GM23338 (cell line): ENCODE measurements around the gene OCIAD1. TPM values are rescaled to one million over a fixed set of nuclear protein-coding genes. Genes with fewer than 3 reads are reported as not detected.

Experiments
- ATAC-seq: fragments of 200-7000 bp; cut with Tn5 transposase; 3 replicates; pipeline ENCODE4 v1.9.1; 2020
- DNase-seq: peaks from one replicate; pipeline ENCODE4 v3.0.0-alpha.2; 2015; ENCODE audit warnings: low spot score
- H2AFZ ChIP-seq: fragments of 200-600 bp; sonication (generic); 2 replicates; pipeline ENCODE4 v1.8.0; 2016; ENCODE audit warnings: antibody characterized with exemption, mild to moderate bottlenecking, moderate library complexity
- H3F3A ChIP-seq: fragments of 200-600 bp; sonication (generic); replicated peaks from 2 replicates; pipeline ENCODE4 v1.8.0; 2017; ENCODE audit warnings: antibody characterized with exemption, mixed run types, low read depth
- H3K27ac ChIP-seq: fragments of 200-600 bp; sonication (generic); 2 replicates; pipeline ENCODE4 v1.6.1; 2016; ENCODE audit warnings: low read depth
- H3K27me3 ChIP-seq: fragments of 200-600 bp; sonication (generic); 2 replicates; pipeline ENCODE4 v1.8.0; 2016; ENCODE audit warnings: mild to moderate bottlenecking, mixed run types, moderate library complexity; ENCODE audit not compliant: insufficient read depth
- H3K36me3 ChIP-seq: fragments of 200-600 bp; sonication (generic); 2 replicates; pipeline ENCODE4 v1.8.0; 2016; ENCODE audit warnings: mild to moderate bottlenecking; ENCODE audit not compliant: insufficient read depth
- H3K4me1 ChIP-seq: fragments of 200-600 bp; sonication (generic); 2 replicates; pipeline ENCODE4 v1.8.0; 2016; ENCODE audit warnings: mild to moderate bottlenecking, moderate library complexity; ENCODE audit not compliant: insufficient read depth
- H3K4me2 ChIP-seq: fragments of 200-600 bp; sonication (generic); 2 replicates; pipeline ENCODE4 v1.7.1; 2017; ENCODE audit warnings: mixed run types
- H3K4me3 ChIP-seq: fragments of 200-600 bp; sonication (generic); 2 replicates; pipeline ENCODE4 v1.6.1; 2016; ENCODE audit warnings: mixed run types
- H3K79me2 ChIP-seq: fragments of 200-600 bp; sonication (generic); replicated peaks from 2 replicates; pipeline ENCODE4 v1.8.0; 2017; ENCODE audit warnings: mild to moderate bottlenecking; ENCODE audit not compliant: insufficient read depth
- H3K9me2 ChIP-seq: fragments of 200-600 bp; sonication (generic); 2 replicates; pipeline ENCODE4 v1.8.0; 2017; ENCODE audit not compliant: insufficient read depth
- H4K20me1 ChIP-seq: fragments of 200-600 bp; sonication (generic); replicated peaks from 2 replicates; pipeline ENCODE4 v1.8.0; 2017; ENCODE audit warnings: mild to moderate bottlenecking; ENCODE audit not compliant: insufficient read depth
- H3K27ac Mint-ChIP-seq: 2 replicates; pipeline ENCODE4 v1.8.0; 2020; ENCODE audit warnings: inconsistent platforms, mild to moderate bottlenecking, moderate library complexity, mixed read lengths
- H3K27me3 Mint-ChIP-seq: 3 replicates; pipeline ENCODE4 v1.8.0; 2022; ENCODE audit warnings: low read depth, mild to moderate bottlenecking, moderate library complexity, mixed read lengths, inconsistent platforms; ENCODE audit not compliant: insufficient read depth, poor library complexity
- H3K36me3 Mint-ChIP-seq: 3 replicates; pipeline ENCODE4 v1.8.0; 2021; ENCODE audit warnings: low read depth, mild to moderate bottlenecking, inconsistent platforms, moderate library complexity, mixed read lengths
- H3K4me1 Mint-ChIP-seq: 3 replicates; pipeline ENCODE4 v1.8.0; 2020; ENCODE audit warnings: mild to moderate bottlenecking, inconsistent platforms, mixed read lengths
- H3K4me3 Mint-ChIP-seq: 3 replicates; pipeline ENCODE4 v1.8.0; 2021; ENCODE audit warnings: moderate library complexity, mild to moderate bottlenecking, inconsistent platforms, mixed read lengths
- H3K9me3 Mint-ChIP-seq: 3 replicates; pipeline ENCODE4 v1.8.0; 2020; ENCODE audit warnings: moderate library complexity, mild to moderate bottlenecking, inconsistent platforms, mixed read lengths
- CTCF ChIP-seq, 2 experiments: fragments of 200-600 bp in 1 of 2; sonication (generic) in 1 of 2; conservative IDR thresholded peaks; 2 replicates each; pipeline versions ENCODE4 v1.5.1 to v1.6.1; 2016 to 2017; ENCODE audit warnings: antibody characterized with exemption in 2 of 2, low read depth in 2 of 2, mild to moderate bottlenecking in 2 of 2, moderate library complexity in 1 of 2
- STAT1 ChIP-seq: IDR thresholded peaks from one replicate; pipeline ENCODE4 v1.6.1; 2016; ENCODE audit warnings: antibody characterized with exemption; ENCODE audit not compliant: unreplicated experiment
- ZNF114 ChIP-seq: fragments of 250-450 bp; sonication (Bioruptor Pico); IDR thresholded peaks from 2 replicates; pipeline ENCODE4 v1.5.0; 2020; ENCODE audit warnings: mild to moderate bottlenecking, moderate library complexity
- ZNF462 ChIP-seq: fragments of 250-450 bp; sonication (Bioruptor Pico); IDR thresholded peaks from 2 replicates; pipeline ENCODE4 v1.5.0; 2020; ENCODE audit warnings: mild to moderate bottlenecking, moderate library complexity
- polyA plus RNA-seq: library from polyadenylated mRNA; unstranded; fragments of >200 nt; fragmentation: Nextera tagmentation; extraction: Ambion mirVana; gene quantifications from 2 replicates; pipeline ENCODE4 v1.2.1, GENCODE V29; 2016
- total RNA-seq: library from RNA; depleted of rRNA; stranded (reverse); fragments of >200 nt; shearing (Covaris generic); gene quantifications from 2 replicates; pipeline ENCODE4 v1.2.3, GENCODE V29; 2014

OCIAD1 gene
- total and polyA plus RNA-seq, 2 experiments from 2014 or later, result 125 to 190 TPM

DNA sequence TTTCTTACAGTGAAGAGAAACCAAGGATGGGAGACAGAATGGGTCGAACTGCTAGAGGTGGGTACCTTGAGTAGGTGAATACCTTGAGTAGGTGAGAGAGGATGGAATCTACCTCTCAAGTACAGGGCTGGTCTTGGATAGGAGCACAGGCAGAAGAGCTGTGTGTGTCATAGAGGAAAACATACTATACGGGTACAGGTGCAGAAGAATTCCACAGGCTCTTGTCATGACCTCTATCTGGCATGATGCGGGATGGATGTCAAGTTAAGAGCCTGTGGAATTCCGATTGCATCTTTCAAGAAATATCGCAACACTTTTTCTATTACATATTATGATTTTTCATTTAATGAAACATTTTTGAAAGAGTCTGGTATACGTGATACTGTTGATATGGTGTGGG lies 18.0 kb upstream of the OCIAD1 start:
- peaks cover 8% of the 10 kb centered on the region; the same call in 2 of the 3 replicates for H3K4me1 Mint-ChIP-seq
- Histone ChIP-seq H3K4me1 (peaks cover 5% of the 10 kb centered on the region; the same call in 1 of the 2 replicates), H3F3A (no peaks in the 10 kb centered on the region), H3K4me3 (no peak overlapping the region), H3K27me3 (no peaks in the 10 kb centered on the region), H3K4me2 (no peak overlapping the region), H3K27ac (no peak overlapping the region), H3K9me2 (no peaks in the 10 kb centered on the region), H2AFZ (peak overlapping the region; percentile 15; the same call in 1 of the 2 replicates), H3K79me2 (no peaks in the 10 kb centered on the region), H3K36me3 (no peaks in the 10 kb centered on the region), H4K20me1 (no peaks in the 10 kb centered on the region)
- H3K9me3 Mint-ChIP-seq, result no peaks in the 10 kb centered on the region; the same call in 2 of the 3 replicates
- ATAC-seq, result no peak
- no peaks in the 10 kb centered on the region for H3K36me3 Mint-ChIP-seq
- H3K27ac Mint-ChIP-seq, result no peak overlapping the region
- no peak for DNase-seq
- TF ChIP-seq ZNF462, result no peak
- no peak for TF ChIP-seq ZNF114 (CRISPR knock-in tag)
- TF ChIP-seq CTCF (conservative IDR thresholded peaks at IDR 0.05; ENCODE audit: low read depth in 2 of 2), result no peak
- H3K27me3 Mint-ChIP-seq, result peaks cover 1% of the 10 kb centered on the region
- H3K4me3 Mint-ChIP-seq, result no peak overlapping the region

GRCh38 chr4:48813964-48814363 lies 16.9 kb upstream of the OCIAD1 start:
- TF ChIP-seq STAT1, result no peak
- Histone ChIP-seq H3K4me3 (no peak overlapping the region), H3K4me2 (no peak overlapping the region), H2AFZ (no peak overlapping the region), H3K9me2 (no peaks in the 10 kb centered on the region), H3K36me3 (no peaks in the 10 kb centered on the region), H3F3A (no peaks in the 10 kb centered on the region), H3K27me3 (no peaks in the 10 kb centered on the region), H3K27ac (no peak overlapping the region), H3K79me2 (no peaks in the 10 kb centered on the region), H4K20me1 (no peaks in the 10 kb centered on the region), H3K4me1 (peaks cover 5% of the 10 kb centered on the region; the same call in 1 of the 2 replicates)
- no peaks in the 10 kb centered on the region for H3K27me3 Mint-ChIP-seq
- no peak overlapping the region for H3K4me3 Mint-ChIP-seq
- H3K4me1 Mint-ChIP-seq, result peaks cover 8% of the 10 kb centered on the region; the same call in 2 of the 3 replicates
- H3K36me3 Mint-ChIP-seq, result no peaks in the 10 kb centered on the region
- no peak overlapping the region for H3K27ac Mint-ChIP-seq
- DNase-seq (no peak), ATAC-seq (no peak)
- no peaks in the 10 kb centered on the region; the same call in 2 of the 3 replicates for H3K9me3 Mint-ChIP-seq
